ENCODE measurements around the gene GIPC3.
"Not testable (repeated sequence)": the region's sequence is repeated elsewhere in the genome, so short reads cannot be mapped to it uniquely, and the experiment has no call there.

The GIPC3 gene

GRCh38 chr19:3548606-3549005 lies 36.7 kb upstream of the GIPC3 start:
- no peak overlapping the region for H3K4me3 ChIP-seq (ENCODE audit: low read depth, low read length)

GRCh38 chr19:3549816-3550215 lies 35.5 kb upstream of the GIPC3 start:
- H3K4me3 ChIP-seq (ENCODE audit: low read depth, low read length): no peak overlapping the region
- no peak for DNase-seq (ENCODE audit: low read depth)

More at GRCh38 chr19:3548606-3549005, 36.7 kb upstream of the GIPC3 start:
- DNase-seq (ENCODE audit: low read depth): no peak

GRCh38 chr19:3550947-3551791 lies 34.1 kb upstream of the GIPC3 start:
- DNase-seq (ENCODE audit: low read depth): no peak
- H3K4me3 ChIP-seq (ENCODE audit: low read depth, low read length): no peak overlapping the region

GRCh38 chr19:3551792-3552095 lies 33.5 kb upstream of the GIPC3 start:
- DNase-seq (ENCODE audit: low read depth): no peak
- no peak overlapping the region for H3K4me3 ChIP-seq (ENCODE audit: low read depth, low read length)

- H3K4me3 ChIP-seq (ENCODE audit: low read depth, low read length): no peak overlapping the region
- DNase-seq (ENCODE audit: low read depth): no peak
Observed at GRCh38 chr19:3554254-3555083, 30.8 kb upstream of the GIPC3 start.

- H3K4me3 ChIP-seq (ENCODE audit: low read depth, low read length): peak overlapping the region; percentile 70
- DNase-seq (ENCODE audit: low read depth): no peak
Observed at GRCh38 chr19:3555653-3556422, 29.4 kb upstream of the GIPC3 start.

- H3K4me3 ChIP-seq (ENCODE audit: low read depth, low read length): peak overlapping the region; percentile 70
- DNase-seq (ENCODE audit: low read depth): no peak
Observed at GRCh38 chr19:3556423-3556977, 28.8 kb upstream of the GIPC3 start.

- peak overlapping the region; percentile 70 for H3K4me3 ChIP-seq (ENCODE audit: low read depth, low read length)
- no peak for DNase-seq (ENCODE audit: low read depth)
Observed at GRCh38 chr19:3556978-3557460, 28.3 kb upstream of the GIPC3 start.

- peak within 1 kb of the TSS; percentile 70 for H3K4me3 ChIP-seq (ENCODE audit: low read depth, low read length)
- DNase-seq (ENCODE audit: low read depth): peak; percentile 71
Observed at GRCh38 chr19:3557461-3558248, 27.6 kb upstream of the GIPC3 start, which contains the start of gene MFSD12. Gene MFSD12, minus strand, starts transcription at chr19:3557586. Its CDS starts 183 bp downstream, at chr19:3557403.

GRCh38 chr19:3563709-3564524 lies 21.4 kb upstream of the GIPC3 start:
- no peak for DNase-seq (ENCODE audit: low read depth)
- H3K4me3 ChIP-seq (ENCODE audit: low read depth, low read length): no peak overlapping the region

GRCh38 chr19:3565139-3565538 lies 20.1 kb upstream of the GIPC3 start:
- DNase-seq (ENCODE audit: low read depth): no peak
- H3K4me3 ChIP-seq (ENCODE audit: low read depth, low read length): no peak overlapping the region

GRCh38 chr19:3570042-3570441 lies 15.2 kb upstream of the GIPC3 start:
- DNase-seq (ENCODE audit: low read depth); H3K4me3 ChIP-seq (ENCODE audit: low read depth, low read length): not testable (repeated sequence)

- no peak overlapping the region for H3K4me3 ChIP-seq (ENCODE audit: low read depth, low read length)
- DNase-seq (ENCODE audit: low read depth): no peak
Observed at GRCh38 chr19:3570606-3571011, 14.7 kb upstream of the GIPC3 start.

GRCh38 chr19:3572132-3572854 lies 13.0 kb upstream of the GIPC3 start:
- H3K4me3 ChIP-seq (ENCODE audit: low read depth, low read length): peak overlapping the region; percentile 62
- peak; percentile 99 for DNase-seq (ENCODE audit: low read depth)

- no peak for DNase-seq (ENCODE audit: low read depth)
- peak within 1 kb of the TSS; percentile 94 for H3K4me3 ChIP-seq (ENCODE audit: low read depth, low read length)
Observed at GRCh38 chr19:3572855-3573161, 12.5 kb upstream of the GIPC3 start, which contains the start of gene HMG20B. Gene HMG20B, plus strand, starts transcription at chr19:3572944. Its CDS starts 366 bp downstream, at chr19:3573310.

GRCh38 chr19:3573162-3573857 lies 12.0 kb upstream of the GIPC3 start:
- no peak for DNase-seq (ENCODE audit: low read depth)
- H3K4me3 ChIP-seq (ENCODE audit: low read depth, low read length): peak overlapping the region; percentile 94

All from skeletal muscle cell (primary cell).